Endodermal cell (in vitro differentiated cells): Measurements from ENCODE around the gene ARHGAP22. TPM values are rescaled to one million over a fixed set of nuclear protein-coding genes. Genes with fewer than 3 reads are reported as not detected.
A peak's percentile ranks its signal among the peaks of the same experiment; 100 is the strongest.

Experiments
- DNase-seq: peaks from one replicate; pipeline ENCODE4 v3.0.0-alpha.2; 2017
- H3K27ac ChIP-seq: 2 replicates; pipeline ENCODE4 v1.5.1; 2013; ENCODE audit warnings: mild to moderate bottlenecking, low read depth, low read length, moderate library complexity
- H3K27me3 ChIP-seq: 2 replicates; pipeline ENCODE4 v1.6.1; 2013; ENCODE audit warnings: mild to moderate bottlenecking, low read length, moderate library complexity; ENCODE audit not compliant: insufficient read depth, control insufficient read depth, poor library complexity, severe bottlenecking
- H3K36me3 ChIP-seq: 2 replicates; pipeline ENCODE4 v1.7.0; 2013; ENCODE audit warnings: mild to moderate bottlenecking, low read length, moderate library complexity; ENCODE audit not compliant: control insufficient read depth, insufficient read depth
- H3K4me1 ChIP-seq: one replicate; pipeline ENCODE4 v1.7.0; 2013; ENCODE audit warnings: low read length; ENCODE audit not compliant: control insufficient read depth, insufficient read depth
- H3K4me3 ChIP-seq: 2 replicates; pipeline ENCODE4 v1.5.1; 2013; ENCODE audit warnings: mild to moderate bottlenecking, low read length, moderate library complexity
- H3K9ac ChIP-seq: 2 replicates; pipeline ENCODE4 v1.6.1; 2013; ENCODE audit warnings: mild to moderate bottlenecking, low read length, moderate library complexity; ENCODE audit not compliant: poor library complexity, severe bottlenecking; ENCODE audit errors: extremely low read depth
- H3K9me3 ChIP-seq: 2 replicates; pipeline ENCODE4 v1.6.1; 2013; ENCODE audit warnings: mild to moderate bottlenecking, low read length, moderate library complexity; ENCODE audit not compliant: control insufficient read depth
- H3K27ac Mint-ChIP-seq: 2 replicates; pipeline ENCODE4 v1.8.0; 2020; ENCODE audit warnings: mixed read lengths
- H3K27me3 Mint-ChIP-seq: 2 replicates; pipeline ENCODE4 v1.8.0; 2021; ENCODE audit warnings: mild to moderate bottlenecking, mixed read lengths; ENCODE audit not compliant: insufficient read depth
- H3K36me3 Mint-ChIP-seq: 2 replicates; pipeline ENCODE4 v1.8.0; 2020; ENCODE audit warnings: low read depth, mixed read lengths
- H3K4me1 Mint-ChIP-seq: 2 replicates; pipeline ENCODE4 v1.8.0; 2020; ENCODE audit warnings: mixed read lengths
- H3K4me3 Mint-ChIP-seq: 2 replicates; pipeline ENCODE4 v1.8.0; 2020; ENCODE audit warnings: mild to moderate bottlenecking, moderate library complexity, mixed read lengths
- H3K9me3 Mint-ChIP-seq: 2 replicates; pipeline ENCODE4 v1.8.0; 2020; ENCODE audit warnings: mild to moderate bottlenecking, mixed read lengths
- WGBS, 2 experiments: methylation state at CpG; one replicate each; pipeline versions ENCODE4 v1.1.5 to v1.1.7; 2013; ENCODE audit warnings: missing lambda C conversion rate in 2 of 2, mixed read lengths in 1 of 2; ENCODE audit not compliant: insufficient coverage in 1 of 2, insufficient read length in 1 of 2; 5-methylcytosine and 5-hydroxymethylcytosine counted together
- total RNA-seq, 2 donors: library from RNA; stranded (reverse); fragmentation: NEBNext Ultra II Directional in 1 of 2; extraction: Animal tissue kit (Norgen Biotek cat#: 25700) in 1 of 2; gene quantifications; 2 replicates in 1 of 2; 3 replicates in 1 of 2; pipeline ENCODE4 v1.2.1, GENCODE V29; 2021
- TF ChIP-seq, protein P1 (sequence below): fragments of 200-600 bp; sonication (generic); conservative IDR thresholded peaks from 2 replicates; pipeline ENCODE4 v1.5.0; 2021; ENCODE audit warnings: antibody characterized with exemption, mild to moderate bottlenecking

Gene ARHGAP22
- total RNA-seq, 2 donors from 2014 or later: 10.3 to 14.1 TPM

DNA sequence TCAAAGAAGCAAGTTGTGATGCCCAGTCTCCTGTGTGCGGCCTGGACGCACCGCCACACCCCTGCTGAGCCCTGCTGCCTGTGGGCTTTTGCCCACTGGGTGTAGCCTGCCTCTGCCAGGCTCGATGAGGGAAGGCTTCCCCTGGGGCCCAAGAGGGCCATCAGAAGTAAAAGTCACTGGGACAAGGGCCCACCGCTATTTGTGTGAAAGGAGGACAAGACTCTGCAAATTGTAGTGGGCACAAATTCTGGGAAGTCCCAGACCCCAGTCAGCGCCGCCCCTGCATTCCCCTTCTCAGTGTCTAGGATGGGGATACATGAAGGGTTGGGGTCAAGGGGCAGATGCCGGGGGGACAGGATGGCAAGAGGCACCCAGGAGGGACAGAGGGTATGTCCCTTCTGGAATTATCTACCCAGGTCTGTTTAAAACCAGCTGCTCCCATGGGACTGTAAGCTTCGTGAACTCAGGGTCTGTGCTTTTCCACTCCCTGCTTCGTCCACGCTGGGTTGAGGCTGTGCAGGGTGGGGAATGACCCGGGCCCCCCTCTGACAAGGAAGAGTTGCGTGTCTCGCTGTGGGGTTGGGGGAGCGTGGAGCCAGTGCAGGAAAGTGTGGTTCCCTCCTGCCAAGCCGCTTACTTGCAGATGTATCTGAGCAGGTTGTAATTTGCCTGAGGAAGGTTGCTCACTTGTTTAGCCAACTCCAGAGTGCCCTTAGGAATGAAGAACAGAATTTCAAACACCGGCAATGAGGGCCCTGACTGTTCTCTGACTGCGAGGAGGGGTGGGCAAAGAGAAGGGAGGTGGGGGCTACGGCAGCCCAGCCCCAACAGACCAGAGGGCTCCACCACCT is 151.2 kb downstream of the ARHGAP22 start:
- 92 to 98% methylated on average over 9 to 19 of the region's 19 CpGs for WGBS, 2 experiments
- H3K4me3 ChIP-seq: no peak overlapping the region
- Mint-ChIP-seq H3K9me3 (no peaks in the 10 kb centered on the region), H3K4me3 (peak overlapping the region; percentile 31), H3K4me1 (peaks cover 21% of the 10 kb centered on the region), H3K36me3 (peaks cover 9% of the 10 kb centered on the region), H3K27me3 (peaks cover 7% of the 10 kb centered on the region), H3K27ac (peak overlapping the region; percentile 85)
- H3K36me3 ChIP-seq: no peaks in the 10 kb centered on the region
- no peak overlapping the region for H3K9ac ChIP-seq
- H3K27me3 ChIP-seq: no peaks in the 10 kb centered on the region
- peak overlapping the region; percentile 35 for H3K27ac ChIP-seq
- TF ChIP-seq, protein P1, sequence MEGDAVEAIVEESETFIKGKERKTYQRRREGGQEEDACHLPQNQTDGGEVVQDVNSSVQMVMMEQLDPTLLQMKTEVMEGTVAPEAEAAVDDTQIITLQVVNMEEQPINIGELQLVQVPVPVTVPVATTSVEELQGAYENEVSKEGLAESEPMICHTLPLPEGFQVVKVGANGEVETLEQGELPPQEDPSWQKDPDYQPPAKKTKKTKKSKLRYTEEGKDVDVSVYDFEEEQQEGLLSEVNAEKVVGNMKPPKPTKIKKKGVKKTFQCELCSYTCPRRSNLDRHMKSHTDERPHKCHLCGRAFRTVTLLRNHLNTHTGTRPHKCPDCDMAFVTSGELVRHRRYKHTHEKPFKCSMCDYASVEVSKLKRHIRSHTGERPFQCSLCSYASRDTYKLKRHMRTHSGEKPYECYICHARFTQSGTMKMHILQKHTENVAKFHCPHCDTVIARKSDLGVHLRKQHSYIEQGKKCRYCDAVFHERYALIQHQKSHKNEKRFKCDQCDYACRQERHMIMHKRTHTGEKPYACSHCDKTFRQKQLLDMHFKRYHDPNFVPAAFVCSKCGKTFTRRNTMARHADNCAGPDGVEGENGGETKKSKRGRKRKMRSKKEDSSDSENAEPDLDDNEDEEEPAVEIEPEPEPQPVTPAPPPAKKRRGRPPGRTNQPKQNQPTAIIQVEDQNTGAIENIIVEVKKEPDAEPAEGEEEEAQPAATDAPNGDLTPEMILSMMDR: no peak
- no peaks in the 10 kb centered on the region for H3K9me3 ChIP-seq
- no peak for DNase-seq
- H3K4me1 ChIP-seq: peaks cover 24% of the 10 kb centered on the region

DNA sequence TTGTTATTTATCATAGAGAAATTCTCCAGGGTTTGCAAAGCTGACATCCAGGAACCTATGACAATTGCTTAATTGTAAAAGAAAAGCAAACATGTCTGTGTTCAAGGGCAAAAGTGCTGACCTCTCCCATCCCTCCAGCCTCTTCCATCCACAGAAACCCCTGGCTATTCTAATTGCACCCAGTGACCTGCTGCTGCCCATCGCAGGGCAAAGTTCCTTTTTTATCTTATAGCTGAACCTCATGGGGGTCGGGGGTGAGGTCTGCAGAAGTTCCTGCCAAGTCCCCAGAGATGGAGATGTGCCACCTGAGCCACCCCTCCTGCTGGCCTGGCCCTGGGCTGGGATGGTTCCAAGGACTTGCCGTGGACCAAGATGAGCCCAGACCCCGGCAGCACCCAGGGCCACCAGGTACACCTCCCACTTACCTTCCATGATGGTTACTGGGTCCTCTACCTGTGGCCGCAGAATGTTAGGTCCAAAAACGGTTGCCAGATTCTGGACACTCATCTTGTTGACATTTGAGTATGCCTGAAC is 151.9 kb downstream of the ARHGAP22 start:
- no peak overlapping the region for H3K4me3 Mint-ChIP-seq
- DNase-seq: no peak

DNA sequence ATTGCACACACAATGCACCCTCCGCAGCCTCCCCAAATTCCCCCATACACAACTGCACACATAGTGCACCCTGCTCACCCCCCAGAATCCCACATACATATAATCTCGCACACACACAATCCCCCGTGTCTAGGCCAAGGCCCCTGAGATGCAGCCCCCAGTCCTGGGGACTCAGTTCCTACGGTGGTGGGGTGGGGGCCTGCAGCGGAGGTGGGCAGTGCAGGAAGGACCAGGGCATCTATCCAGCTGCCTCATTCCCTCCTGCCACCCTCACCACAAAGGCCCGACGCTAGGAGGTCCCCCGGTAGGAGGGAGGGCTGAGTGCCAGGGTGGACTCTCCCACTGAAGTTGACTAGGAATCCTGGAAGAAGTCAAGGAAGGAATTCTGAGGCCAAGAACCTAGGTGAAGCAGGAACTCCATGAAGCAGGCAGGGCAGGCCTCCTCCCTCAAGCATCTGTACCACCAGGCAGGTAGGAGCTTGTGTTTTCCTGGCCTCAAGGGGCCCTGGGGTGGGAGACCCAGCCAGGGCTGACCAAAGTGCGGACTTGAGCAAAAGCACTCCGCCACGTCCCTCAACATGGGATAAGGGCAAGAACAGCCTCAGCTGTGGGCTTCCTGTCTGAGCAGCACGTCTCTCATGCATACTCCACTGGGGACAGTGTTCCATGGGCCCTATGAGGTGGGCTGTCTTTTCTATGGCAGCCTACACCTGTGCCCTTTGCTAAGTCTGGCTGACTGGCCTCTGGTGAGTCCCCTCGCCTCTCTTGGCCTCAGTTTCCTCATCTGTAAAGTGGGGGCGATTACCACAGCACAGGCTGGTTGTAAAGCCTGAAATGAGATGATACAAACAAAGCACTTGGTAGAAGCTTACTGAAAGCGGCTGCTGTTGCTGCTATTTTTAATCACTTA is 152.6 kb downstream of the ARHGAP22 start:
- TF ChIP-seq, protein P1: no peak
- H3K27ac Mint-ChIP-seq: no peak overlapping the region
- Histone ChIP-seq H3K9ac (no peak overlapping the region), H3K9me3 (no peaks in the 10 kb centered on the region), H3K36me3 (no peaks in the 10 kb centered on the region), H3K27me3 (peaks cover 5% of the 10 kb centered on the region), H3K4me3 (no peak overlapping the region), H3K27ac (no peak overlapping the region), H3K4me1 (peaks cover 24% of the 10 kb centered on the region)
- H3K4me3 Mint-ChIP-seq: no peak overlapping the region
- peaks cover 21% of the 10 kb centered on the region for H3K27me3 Mint-ChIP-seq
- WGBS, 2 experiments: 86 to 95% methylated on average over 6 to 15 of the region's 15 CpGs
- no peaks in the 10 kb centered on the region for H3K9me3 Mint-ChIP-seq
- DNase-seq: no peak
- H3K36me3 Mint-ChIP-seq: peaks cover 14% of the 10 kb centered on the region
- H3K4me1 Mint-ChIP-seq: peaks cover 27% of the 10 kb centered on the region

More for the DNA sequence above, 151.9 kb downstream of the ARHGAP22 start:
- H3K36me3 Mint-ChIP-seq: peaks cover 9% of the 10 kb centered on the region
- no peaks in the 10 kb centered on the region for H3K36me3 ChIP-seq
- 94 to 98% methylated on average over 5 to 6 of the region's 6 CpGs for WGBS, 2 experiments
- no peaks in the 10 kb centered on the region for H3K9me3 Mint-ChIP-seq
- no peak overlapping the region for H3K27ac Mint-ChIP-seq
- no peak overlapping the region for H3K4me3 ChIP-seq
- H3K4me1 Mint-ChIP-seq: peaks cover 27% of the 10 kb centered on the region
- H3K27me3 Mint-ChIP-seq: peaks cover 14% of the 10 kb centered on the region
- H3K27ac ChIP-seq: no peak overlapping the region
- TF ChIP-seq, protein P1: no peak
- H3K4me1 ChIP-seq: peaks cover 24% of the 10 kb centered on the region
- H3K9ac ChIP-seq: no peak overlapping the region
- H3K9me3 ChIP-seq: no peaks in the 10 kb centered on the region
- H3K27me3 ChIP-seq: no peaks in the 10 kb centered on the region
